Brain microvascular endothelial cell (primary cell): ENCODE results near the gene BIRC6.

ENCODE experiments used
- DNase-seq: peaks from one replicate; pipeline ENCODE4 v3.0.0-alpha.2; 2020
- H3K27ac ChIP-seq: fragments of 250-450 bp; sonication (Bioruptor Pico); 2 replicates; pipeline ENCODE4 v1.5.1; 2020; ENCODE audit warnings: mild to moderate bottlenecking, moderate library complexity
- H3K27me3 ChIP-seq: fragments of 250-450 bp; sonication (Bioruptor Pico); replicated peaks from 2 replicates; pipeline ENCODE4 v1.5.1; 2020; ENCODE audit warnings: mild to moderate bottlenecking
- H3K36me3 ChIP-seq: fragments of 250-450 bp; sonication (Bioruptor Pico); replicated peaks from 2 replicates; pipeline ENCODE4 v1.5.1; 2020; ENCODE audit warnings: mild to moderate bottlenecking
- H3K4me3 ChIP-seq: 2 replicates; pipeline ENCODE4 v1.5.1; 2011; ENCODE audit warnings: low read depth, mild to moderate bottlenecking, control low read depth, low read length, moderate library complexity
- CTCF ChIP-seq: IDR thresholded peaks from 2 replicates; pipeline ENCODE4 v1.5.1; 2011; ENCODE audit warnings: low read depth, mild to moderate bottlenecking, moderate library complexity, low read length, control low read depth, inconsistent platforms; ENCODE audit errors: missing control alignments
- in situ Hi-C: cut with HindIII; loops from 2 replicates; pipeline ENCODE4 v1.10.0; 2017; ENCODE audit warnings: low sequenced_read_pairs, low pct_ligation_motif_present

The BIRC6 gene

GRCh38 chr2:32647180-32647651 lies 290.4 kb downstream of the BIRC6 start:
- Histone ChIP-seq H3K27ac (peak overlapping the region; percentile 80), H3K36me3 (peaks cover 2% of the 10 kb centered on the region), H3K4me3 (no peak overlapping the region), H3K27me3 (no peaks in the 10 kb centered on the region)
- DNase-seq, result peak; percentile 86
- no peak for TF ChIP-seq CTCF
- in situ Hi-C loops, result no loop called here

GRCh38 chr2:32652555-32653209 lies 295.9 kb downstream of the BIRC6 start:
- Histone ChIP-seq H3K36me3 (no peaks in the 10 kb centered on the region), H3K27ac (no peak overlapping the region), H3K27me3 (no peaks in the 10 kb centered on the region), H3K4me3 (no peak overlapping the region)
- no peak for TF ChIP-seq CTCF
- in situ Hi-C loops, result no loop called here
- no peak for DNase-seq

- no peak for DNase-seq
- Histone ChIP-seq H3K27me3 (no peaks in the 10 kb centered on the region), H3K27ac (no peak overlapping the region), H3K36me3 (peaks cover 5% of the 10 kb centered on the region), H3K4me3 (no peak overlapping the region)
- in situ Hi-C loops, result no loop called here
- TF ChIP-seq CTCF, result no peak
Observed at GRCh38 chr2:32656069-32656468, 299.2 kb downstream of the BIRC6 start.

- Histone ChIP-seq H3K27me3 (no peaks in the 10 kb centered on the region), H3K27ac (no peak overlapping the region), H3K4me3 (no peak overlapping the region), H3K36me3 (peaks cover 5% of the 10 kb centered on the region)
- no peak for DNase-seq
- TF ChIP-seq CTCF, result no peak
- in situ Hi-C loops, result no loop called here
Observed at GRCh38 chr2:32663864-32664263, 307.0 kb downstream of the BIRC6 start.

GRCh38 chr2:32666704-32667103 lies 309.9 kb downstream of the BIRC6 start:
- TF ChIP-seq CTCF, result no peak
- in situ Hi-C loops, result no loop called here
- DNase-seq, result no peak
- Histone ChIP-seq H3K27ac (no peak overlapping the region), H3K4me3 (no peak overlapping the region), H3K36me3 (no peaks in the 10 kb centered on the region), H3K27me3 (no peaks in the 10 kb centered on the region)

- DNase-seq, result no peak
- Histone ChIP-seq H3K4me3 (no peak overlapping the region), H3K27ac (no peak overlapping the region), H3K36me3 (no peaks in the 10 kb centered on the region), H3K27me3 (no peaks in the 10 kb centered on the region)
- in situ Hi-C loops, result no loop called here
- no peak for TF ChIP-seq CTCF
Observed at GRCh38 chr2:32668254-32668653, 311.4 kb downstream of the BIRC6 start.
